Measurements from ENCODE around the gene ZFPL1. TPM values are rescaled to one million over a fixed set of nuclear protein-coding genes. Genes with fewer than 3 reads are reported as not detected.

ZFPL1 gene
- total RNA-seq, 2 experiments from 2014 or later, result 27.2 to 29.8 TPM

DNA sequence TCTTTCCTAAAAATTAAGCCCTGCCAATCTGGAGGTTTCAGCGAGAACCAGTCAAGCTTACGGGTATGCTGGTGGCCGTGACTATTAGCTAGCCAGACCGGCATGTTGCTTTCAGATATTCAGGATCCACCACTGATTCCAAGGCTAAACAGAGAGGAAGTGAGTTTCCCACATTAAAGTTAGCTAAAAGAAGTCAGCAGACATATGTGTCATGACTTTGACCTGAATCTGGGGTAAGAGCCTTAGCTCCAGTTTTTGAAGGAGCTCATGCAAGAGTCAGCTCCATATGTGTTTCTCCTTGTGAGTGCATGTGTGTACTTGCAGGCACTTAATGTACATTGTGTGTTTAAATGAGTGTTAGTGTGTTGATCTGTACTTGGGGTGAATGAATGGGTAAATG is 1.4 kb downstream of the ZFPL1 start:
- Mint-ChIP-seq H3K4me1 (peaks cover 44% of the 10 kb centered on the region), H3K9me3 (no peaks in the 10 kb centered on the region), H3K36me3 (ENCODE audit: low read depth) (peaks cover 42% of the 10 kb centered on the region), H3K27ac (peak overlapping the region; percentile 99), H3K4me3 (peak overlapping the region; percentile 98), H3K27me3 (no peaks in the 10 kb centered on the region)
- POLR2A ChIA-PET, result interaction anchor here (0.6 kb wide), 1 partner anchor 9 kb away, joined by 4 read pairs; no protein-coding TSS in a partner anchor
- CTCF ChIA-PET, result interaction anchor here (0.5 to 2.5 kb wide), 6 partner anchors 9 to 71 kb away, joined by 3 to 8 read pairs (median 4); partner anchors contain the start of genes ARL2, FAU, MRPL49 and TM7SF2
- DNase-seq, result no peak

DNA sequence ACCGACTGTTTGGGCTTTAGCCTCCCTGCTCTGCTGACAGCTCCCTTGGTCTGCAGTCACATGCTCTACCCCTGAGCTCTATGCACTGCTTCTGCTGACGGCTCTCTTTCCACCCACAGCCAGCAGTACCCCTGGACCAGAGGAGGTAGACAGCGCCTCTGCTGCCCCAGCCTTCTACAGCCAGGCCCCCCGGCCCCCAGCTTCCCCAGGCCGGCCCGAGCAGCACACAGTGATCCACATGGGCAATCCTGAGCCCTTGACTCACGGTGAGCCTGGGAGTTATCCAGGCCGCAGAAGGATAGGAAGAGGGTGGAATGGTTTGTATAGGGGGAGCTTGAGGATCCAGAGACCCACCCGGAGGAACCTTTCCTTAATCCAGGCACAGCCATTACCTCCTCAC is 2.8 kb downstream of the ZFPL1 start:
- CTCF ChIA-PET, result interaction anchor here (2.5 kb wide), 1 partner anchor 24 kb away, joined by 8 read pairs; the partner anchor contains the start of gene TM7SF2
- no peaks in the 10 kb centered on the region for H3K27me3 Mint-ChIP-seq
- no peak overlapping the region for H3K4me3 Mint-ChIP-seq
- H3K9me3 Mint-ChIP-seq, result no peaks in the 10 kb centered on the region
- H3K36me3 Mint-ChIP-seq (ENCODE audit: low read depth), result peaks cover 32% of the 10 kb centered on the region
- peaks cover 33% of the 10 kb centered on the region for H3K4me1 Mint-ChIP-seq
- POLR2A ChIA-PET, result no interaction called here
- no peak overlapping the region for H3K27ac Mint-ChIP-seq
- no peak for DNase-seq

DNA sequence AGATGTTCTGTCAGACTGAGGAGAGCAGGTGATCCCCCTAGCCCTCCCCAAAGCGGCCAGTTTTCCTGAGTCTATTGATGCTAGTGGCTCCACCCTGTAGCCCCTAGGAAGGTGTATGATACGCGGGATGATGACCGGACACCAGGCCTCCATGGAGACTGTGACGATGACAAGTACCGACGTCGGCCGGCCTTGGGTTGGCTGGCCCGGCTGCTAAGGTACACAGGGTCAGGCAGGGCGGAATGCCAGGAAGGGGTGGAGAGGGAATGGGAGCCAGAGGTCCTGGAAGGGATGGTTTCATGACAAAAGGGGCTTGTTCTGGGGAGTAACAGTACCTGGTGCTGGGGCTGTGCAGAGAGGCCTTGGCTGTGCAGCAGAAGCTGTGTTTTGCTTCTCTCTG is 3.2 kb downstream of the ZFPL1 start:
- POLR2A ChIA-PET, result no interaction called here
- H3K4me3 Mint-ChIP-seq, result no peak overlapping the region
- H3K9me3 Mint-ChIP-seq, result no peaks in the 10 kb centered on the region
- no peaks in the 10 kb centered on the region for H3K27me3 Mint-ChIP-seq
- DNase-seq, result no peak
- CTCF ChIA-PET, result interaction anchor here (2.5 kb wide), 1 partner anchor 24 kb away, joined by 8 read pairs; the partner anchor contains the start of gene TM7SF2
- H3K36me3 Mint-ChIP-seq (ENCODE audit: low read depth), result peaks cover 28% of the 10 kb centered on the region
- H3K27ac Mint-ChIP-seq, result no peak overlapping the region
- peaks cover 29% of the 10 kb centered on the region for H3K4me1 Mint-ChIP-seq

DNA sequence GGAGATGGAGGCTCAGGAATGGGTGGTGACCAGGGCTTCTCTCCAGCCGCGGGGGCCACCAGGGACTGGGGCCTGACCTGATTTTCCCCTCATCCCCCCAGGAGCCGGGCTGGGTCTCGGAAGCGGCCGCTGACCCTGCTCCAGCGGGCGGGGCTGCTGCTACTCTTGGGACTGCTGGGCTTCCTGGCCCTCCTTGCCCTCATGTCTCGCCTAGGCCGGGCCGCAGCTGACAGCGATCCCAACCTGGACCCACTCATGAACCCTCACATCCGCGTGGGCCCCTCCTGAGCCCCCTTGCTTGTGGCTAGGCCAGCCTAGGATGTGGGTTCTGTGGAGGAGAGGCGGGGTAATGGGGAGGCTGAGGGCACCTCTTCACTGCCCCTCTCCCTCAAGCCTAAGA is 3.8 kb downstream of the ZFPL1 start:
- Mint-ChIP-seq H3K9me3 (no peaks in the 10 kb centered on the region), H3K4me1 (peaks cover 24% of the 10 kb centered on the region), H3K4me3 (no peak overlapping the region), H3K36me3 (ENCODE audit: low read depth) (peaks cover 25% of the 10 kb centered on the region), H3K27ac (no peak overlapping the region), H3K27me3 (no peaks in the 10 kb centered on the region)
- CTCF ChIA-PET, result interaction anchor here (1.4 kb wide), 1 partner anchor 61 kb away, joined by 3 read pairs; no protein-coding TSS in a partner anchor
- DNase-seq, result no peak
- POLR2A ChIA-PET, result no interaction called here

DNA sequence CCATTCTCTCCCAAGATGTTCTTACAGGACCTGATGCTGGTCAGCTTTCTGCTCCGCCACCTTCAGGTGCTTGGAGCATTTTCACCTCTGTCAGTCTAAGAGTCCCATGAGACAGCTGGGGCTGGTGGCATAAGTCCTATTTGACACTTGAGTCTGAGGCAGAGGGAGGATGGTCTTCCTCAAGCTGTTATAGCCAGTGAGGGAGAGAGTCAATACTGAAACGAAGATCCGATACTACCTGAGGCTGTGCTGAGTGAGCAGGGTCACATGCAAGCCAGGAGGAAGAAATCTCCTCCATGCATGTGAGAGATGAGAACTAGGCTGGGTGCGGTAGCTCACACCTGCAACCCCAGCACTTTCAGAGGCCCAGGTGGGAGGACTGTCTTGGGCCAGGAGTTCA is 5.6 kb downstream of the ZFPL1 start:
- Mint-ChIP-seq H3K9me3 (no peaks in the 10 kb centered on the region), H3K27ac (no peak overlapping the region), H3K27me3 (no peaks in the 10 kb centered on the region), H3K4me3 (no peak overlapping the region), H3K4me1 (peaks cover 12% of the 10 kb centered on the region), H3K36me3 (ENCODE audit: low read depth) (peaks cover 13% of the 10 kb centered on the region)
- DNase-seq, result no peak
- ChIA-PET POLR2A (interaction anchor here (0.6 kb wide), 1 partner anchor 27 kb away, joined by 4 read pairs; no protein-coding TSS in a partner anchor), CTCF (interaction anchor here (1.3 kb wide), 1 partner anchor 21 kb away, joined by 4 read pairs; no protein-coding TSS in a partner anchor)

DNA sequence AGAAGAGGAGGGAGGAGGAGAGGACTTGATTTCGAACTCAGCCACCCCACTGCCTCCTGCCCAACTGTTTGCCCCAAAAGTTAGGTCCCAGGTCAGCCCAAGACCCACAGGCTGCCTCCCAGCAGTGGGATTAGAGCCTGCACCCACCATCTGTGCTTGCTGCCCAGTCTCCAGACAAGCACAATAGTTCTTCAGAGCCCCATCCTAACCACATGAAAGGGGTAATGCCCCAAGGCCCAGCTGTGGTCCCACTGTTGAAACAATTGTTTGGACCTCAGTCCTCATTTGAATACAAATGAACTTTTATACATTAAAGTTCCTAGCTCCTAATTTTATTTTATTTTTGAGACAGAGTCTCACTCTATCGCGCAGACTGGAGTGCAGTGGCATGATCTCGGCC is 6.6 kb downstream of the ZFPL1 start:
- H3K4me1 Mint-ChIP-seq, result peaks cover 5% of the 10 kb centered on the region
- H3K27ac Mint-ChIP-seq, result no peak overlapping the region
- CTCF ChIA-PET, result interaction anchor here (0.6 to 1.3 kb wide), 4 partner anchors 16 to 215 kb away, joined by 3 to 5 read pairs (median 4); no protein-coding TSS in a partner anchor
- no peaks in the 10 kb centered on the region for H3K9me3 Mint-ChIP-seq
- no peak overlapping the region for H3K4me3 Mint-ChIP-seq
- no peaks in the 10 kb centered on the region for H3K27me3 Mint-ChIP-seq
- POLR2A ChIA-PET, result no interaction called here
- no peak for DNase-seq
- peaks cover 12% of the 10 kb centered on the region for H3K36me3 Mint-ChIP-seq (ENCODE audit: low read depth)

DNA sequence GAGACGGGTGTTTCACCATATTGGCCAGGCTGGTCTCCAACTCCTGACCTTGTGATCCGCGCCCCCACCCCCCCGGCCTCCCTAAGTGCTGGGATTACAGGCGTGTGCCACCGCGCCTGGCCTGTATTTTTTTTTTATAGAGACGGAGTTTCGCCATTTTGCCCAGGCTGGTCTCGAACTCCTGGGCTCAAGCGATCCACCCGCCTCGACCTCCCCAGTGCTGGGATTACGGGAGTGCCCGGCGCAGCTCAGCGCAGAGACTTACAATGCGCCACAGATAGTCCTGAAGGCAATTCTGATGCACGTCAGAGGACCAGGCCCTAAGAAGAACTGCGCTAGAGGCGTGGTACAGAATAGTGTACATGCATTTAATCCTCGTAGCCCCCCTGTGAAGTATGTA is 11.4 kb downstream of the ZFPL1 start:
- POLR2A ChIA-PET, result no interaction called here
- Mint-ChIP-seq H3K4me3 (peak overlapping the region; percentile 93), H3K4me1 (peaks cover 25% of the 10 kb centered on the region), H3K36me3 (ENCODE audit: low read depth) (peaks cover 11% of the 10 kb centered on the region), H3K27me3 (no peaks in the 10 kb centered on the region), H3K27ac (peak overlapping the region; percentile 98), H3K9me3 (no peaks in the 10 kb centered on the region)
- no peak for DNase-seq
- CTCF ChIA-PET, result interaction anchor here (1.1 to 8.1 kb wide), 4 partner anchors 10 to 50 kb away, joined by 3 to 85 read pairs (median 4); partner anchors contain the start of gene TM7SF2

DNA sequence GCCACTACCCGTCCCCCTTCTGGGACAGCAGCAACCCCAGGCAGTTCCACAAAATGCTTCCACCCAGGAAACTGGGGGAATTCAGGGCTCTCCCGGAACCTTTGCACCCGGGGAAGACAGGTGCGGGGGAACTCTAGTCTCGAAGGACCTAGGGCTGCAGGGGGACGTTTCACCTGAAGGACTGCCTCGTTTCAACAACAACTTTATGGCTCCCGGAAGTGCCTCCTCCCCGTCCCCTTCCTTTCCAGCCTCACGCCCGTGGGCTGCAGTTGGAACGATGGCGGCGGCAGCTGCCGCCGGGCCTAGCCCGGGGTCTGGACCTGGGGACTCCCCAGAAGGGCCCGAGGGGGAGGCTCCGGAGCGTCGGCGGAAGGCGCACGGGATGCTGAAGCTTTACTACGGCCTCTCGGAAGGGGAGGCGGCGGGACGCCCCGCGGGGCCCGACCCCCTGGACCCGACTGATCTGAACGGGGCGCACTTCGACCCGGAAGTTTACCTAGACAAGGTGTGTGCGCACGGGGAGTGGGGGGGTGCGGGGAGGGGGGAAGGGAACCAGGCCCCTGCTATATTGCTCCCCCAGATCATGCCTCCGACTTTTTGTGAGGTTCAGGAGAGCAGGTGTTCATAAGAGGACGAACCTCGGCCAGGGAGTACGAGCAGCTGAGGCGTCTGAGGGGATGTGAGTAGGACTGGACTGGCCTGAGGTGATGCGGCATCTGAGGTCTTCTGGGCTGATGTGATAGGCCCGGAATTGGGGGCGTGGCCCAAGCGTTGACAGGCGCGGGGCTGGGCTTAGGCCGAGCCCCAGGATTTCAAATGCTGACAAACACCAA is 12.2 kb downstream of the ZFPL1 start, which contains the start of gene VPS51:
VPS51 (plus strand) TSS at position 241 of the 833 bp plus-strand sequence; CDS start at position 278, 37 bp downstream.
- H3K4me3 Mint-ChIP-seq, result peak within 1 kb of the TSS; percentile 93
- CTCF ChIA-PET, result interaction anchor here (0.6 to 8.1 kb wide), 4 partner anchors 15 to 262 kb away, joined by 3 to 85 read pairs (median 8); partner anchors contain the start of genes TM7SF2 and ZNHIT2
- POLR2A ChIA-PET, result no interaction called here
- H3K9me3 Mint-ChIP-seq, result no peaks in the 10 kb centered on the region
- H3K4me1 Mint-ChIP-seq, result peaks cover 25% of the 10 kb centered on the region
- no peaks in the 10 kb centered on the region for H3K27me3 Mint-ChIP-seq
- H3K36me3 Mint-ChIP-seq (ENCODE audit: low read depth), result peaks cover 11% of the 10 kb centered on the region
- peak; percentile 90 for DNase-seq
- peak within 1 kb of the TSS; percentile 98 for H3K27ac Mint-ChIP-seq

DNA sequence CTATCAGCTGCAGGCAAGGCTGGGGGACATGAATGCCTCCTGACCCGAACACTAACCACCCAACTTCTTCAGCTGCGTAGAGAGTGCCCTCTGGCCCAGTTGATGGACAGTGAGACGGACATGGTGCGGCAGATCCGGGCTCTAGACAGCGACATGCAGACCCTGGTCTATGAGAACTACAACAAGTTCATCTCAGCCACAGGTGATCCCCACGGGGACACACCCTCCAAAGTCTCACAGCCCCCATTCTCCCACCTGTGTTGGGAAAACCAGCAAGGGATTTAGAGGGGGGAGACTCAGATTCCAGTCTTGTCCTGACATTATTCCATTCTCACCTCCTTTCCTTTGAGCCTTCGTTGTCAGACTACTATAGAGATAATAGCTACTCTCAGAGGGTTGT is 12.9 kb downstream of the ZFPL1 start:
- H3K9me3 Mint-ChIP-seq, result no peaks in the 10 kb centered on the region
- no peak for DNase-seq
- CTCF ChIA-PET, result interaction anchor here (3.4 to 8.1 kb wide), 2 partner anchors 14 to 20 kb away, joined by 12 to 85 read pairs; partner anchors contain the start of genes TM7SF2 and ZNHIT2
- peak overlapping the region; percentile 93 for H3K4me3 Mint-ChIP-seq
- peak overlapping the region; percentile 98 for H3K27ac Mint-ChIP-seq
- peaks cover 11% of the 10 kb centered on the region for H3K36me3 Mint-ChIP-seq (ENCODE audit: low read depth)
- H3K27me3 Mint-ChIP-seq, result no peaks in the 10 kb centered on the region
- H3K4me1 Mint-ChIP-seq, result peaks cover 25% of the 10 kb centered on the region
- POLR2A ChIA-PET, result interaction anchor here (0.5 to 0.6 kb wide), 2 partner anchors 82 to 839 kb away, joined by 3 read pairs; no protein-coding TSS in a partner anchor

DNA sequence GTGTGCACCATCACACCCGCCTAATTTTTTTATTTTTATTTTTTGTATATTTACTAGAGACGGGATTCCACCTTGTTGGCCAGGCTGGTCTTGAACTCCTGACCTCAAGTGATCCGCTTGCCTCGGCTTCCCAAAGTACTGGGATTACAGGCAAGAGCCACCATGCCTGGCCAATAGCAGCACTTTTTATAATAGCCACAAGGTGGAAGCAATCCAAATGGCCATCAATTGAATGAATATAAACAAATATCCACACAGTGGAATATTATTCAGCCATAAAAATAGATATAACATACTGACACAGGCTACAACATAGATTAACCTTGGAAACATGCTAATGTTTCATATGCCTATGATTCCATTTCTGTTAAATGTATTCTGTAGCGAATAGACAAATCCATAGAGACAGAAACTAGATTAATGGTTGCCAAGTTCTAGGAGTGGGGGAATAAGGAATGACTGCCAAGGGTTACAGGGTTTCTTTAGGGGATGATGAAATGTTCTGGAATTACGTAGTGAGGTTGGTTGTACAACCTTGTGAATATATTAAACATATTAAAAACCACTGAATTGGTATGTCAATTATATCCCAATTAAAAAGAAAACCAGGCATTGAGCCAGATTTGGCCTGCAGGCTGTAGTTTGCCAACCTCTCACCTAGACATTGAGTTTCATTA is 16.8 kb downstream of the ZFPL1 start:
- Mint-ChIP-seq H3K27me3 (no peaks in the 10 kb centered on the region), H3K4me1 (peaks cover 36% of the 10 kb centered on the region), H3K36me3 (ENCODE audit: low read depth) (peaks cover 20% of the 10 kb centered on the region), H3K27ac (no peak overlapping the region), H3K9me3 (no peaks in the 10 kb centered on the region), H3K4me3 (no peak overlapping the region)
- DNase-seq, result no peak
- CTCF ChIA-PET, result interaction anchor here (0.5 to 8.1 kb wide), 3 partner anchors 10 to 44 kb away, joined by 4 to 85 read pairs (median 7); partner anchors contain the start of genes TM7SF2 and ZNHIT2
- POLR2A ChIA-PET, result no interaction called here

DNA sequence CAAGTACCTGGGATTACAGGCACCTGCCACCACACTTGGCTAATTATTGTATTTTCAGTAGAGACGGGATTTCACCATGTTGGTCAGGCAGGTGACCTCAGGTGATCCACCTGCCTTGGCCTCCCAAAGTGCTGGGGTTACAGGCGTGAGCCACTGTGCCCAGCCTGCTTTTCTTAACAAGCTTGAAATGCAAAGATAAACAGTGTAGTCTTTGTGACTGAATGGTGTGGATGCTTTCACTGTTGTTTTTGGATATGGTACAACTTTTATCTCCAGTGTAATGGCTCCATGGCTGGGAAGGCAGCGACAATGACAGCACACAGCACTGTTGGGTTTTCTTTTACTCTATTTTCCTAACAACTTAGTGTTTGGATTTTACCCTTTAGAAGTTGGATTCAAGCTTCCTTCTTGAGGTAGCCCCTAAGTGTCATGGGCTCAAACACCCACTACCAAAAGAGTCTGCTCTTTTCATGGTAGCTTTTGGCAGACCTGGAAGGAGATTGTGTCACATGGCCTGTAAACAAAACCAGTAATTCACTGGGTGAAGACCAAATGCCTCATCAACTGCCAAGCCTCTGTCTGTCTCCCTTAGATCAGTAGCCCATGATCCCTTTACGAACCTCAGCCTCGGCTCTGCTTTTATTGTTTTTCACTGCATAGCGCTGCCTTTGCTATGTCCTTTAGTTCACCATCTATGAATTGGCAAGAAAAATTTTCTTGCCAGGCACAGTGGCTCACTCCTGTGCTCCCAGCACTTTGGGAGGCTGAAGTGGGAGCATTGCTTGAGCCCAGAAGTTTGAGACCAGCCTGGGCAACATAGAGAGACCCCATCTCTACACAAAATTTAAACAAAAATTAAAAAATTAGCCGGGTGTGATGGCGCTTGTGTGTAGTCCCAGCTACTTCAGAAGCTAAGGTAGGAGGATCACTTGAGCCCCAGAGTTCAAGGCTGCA is 18.4 kb downstream of the ZFPL1 start:
- Mint-ChIP-seq H3K27ac (no peak overlapping the region), H3K27me3 (no peaks in the 10 kb centered on the region), H3K4me1 (peaks cover 31% of the 10 kb centered on the region), H3K9me3 (no peaks in the 10 kb centered on the region), H3K4me3 (no peak overlapping the region), H3K36me3 (ENCODE audit: low read depth) (peaks cover 24% of the 10 kb centered on the region)
- ChIA-PET POLR2A (no interaction called here), CTCF (interaction anchor here (0.6 to 2.2 kb wide), 3 partner anchors 8 to 229 kb away, joined by 4 to 7 read pairs (median 4); partner anchors contain the start of gene ZNHIT2)
- no peak for DNase-seq
